H1 (cell line): ENCODE results near the gene UHRF1. TPM values are rescaled to one million over a fixed set of nuclear protein-coding genes. Genes with fewer than 3 reads are reported as not detected.

Experiments
- CTCF ChIA-PET: fragments of 300-600 bp; sonication (Branson Sonifier 250); formaldehyde crosslinking; loops from one replicate; lab custom pipeline; 2021; ENCODE audit not compliant: partially characterized antibody; lab: Charles Lee
- POLR2A ChIA-PET: fragments of 300-600 bp; sonication (Branson Sonifier 250); formaldehyde crosslinking; loops from one replicate; lab custom pipeline; 2021; ENCODE audit warnings: inconsistent platforms; ENCODE audit not compliant: partially characterized antibody; lab: Charles Lee
- DNase-seq, 2 experiments: peaks; one replicate each; pipeline versions ENCODE4 v3.0.0 to v3.0.0-alpha.2; 2010 to 2022; ENCODE audit warnings: low spot score in 2 of 2, low read depth in 1 of 2, mixed read lengths in 1 of 2
- FAIRE-seq: peaks from 2 replicates; lab custom pipeline; 2011; peaks lifted over from hg19 to GRCh38; lab: Jason Lieb, UNC
- H2AFZ ChIP-seq: 2 replicates; pipeline ENCODE4 v1.8.1; 2012; ENCODE audit warnings: low read length, inconsistent platforms
- H2AK5ac ChIP-seq: 2 replicates; pipeline ENCODE4 v1.6.1; 2013; ENCODE audit warnings: low read depth, low read length
- H2BK120ac ChIP-seq: replicated peaks from 2 replicates; pipeline ENCODE3; 2013; ENCODE audit warnings: low read depth, low read length, inconsistent platforms
- H2BK12ac ChIP-seq: 2 replicates; pipeline ENCODE4 v1.6.1; 2013; ENCODE audit warnings: low read depth, low read length
- H2BK15ac ChIP-seq: 2 replicates; pipeline ENCODE4 v1.6.1; 2013; ENCODE audit warnings: low read length
- H2BK20ac ChIP-seq: 2 replicates; pipeline ENCODE4 v1.6.1; 2013; ENCODE audit warnings: low read length
- H2BK5ac ChIP-seq: 2 replicates; pipeline ENCODE4 v1.6.1; 2013; ENCODE audit warnings: low read depth, low read length
- H3K14ac ChIP-seq: 2 replicates; pipeline ENCODE4 v1.6.1; 2013; ENCODE audit warnings: inconsistent platforms; ENCODE audit not compliant: insufficient read length
- H3K18ac ChIP-seq: 2 replicates; pipeline ENCODE4 v1.6.1; 2013; ENCODE audit warnings: low read length; ENCODE audit errors: extremely low read depth
- H3K23ac ChIP-seq: 2 replicates; pipeline ENCODE4 v1.6.1; 2013; ENCODE audit warnings: inconsistent platforms; ENCODE audit not compliant: insufficient read length
- H3K23me2 ChIP-seq: 2 replicates; pipeline ENCODE4 v1.6.1; 2013; ENCODE audit warnings: low read depth, low read length
- H3K27ac ChIP-seq: 2 replicates; pipeline ENCODE4 v1.6.1; 2011; ENCODE audit warnings: low read depth, low read length, inconsistent platforms
- H3K27me3 ChIP-seq, 4 experiments: replicated peaks in 1 of 4; 1 replicate in 1 of 4; 2 replicates in 3 of 4; pipeline versions ENCODE4 v1.6.1 to v1.8.1; 2011 to 2013; ENCODE audit warnings: low read length in 3 of 4, mild to moderate bottlenecking in 3 of 4, inconsistent platforms in 2 of 4, mixed read lengths in 2 of 4, moderate library complexity in 1 of 4; ENCODE audit not compliant: control insufficient read depth in 3 of 4, insufficient read depth in 3 of 4; ENCODE audit errors: extremely low read depth in 1 of 4
- H3K36me3 ChIP-seq, 4 experiments: 2 replicates each; pipeline versions ENCODE4 v1.6.1 to v1.8.1; 2011 to 2013; ENCODE audit warnings: mild to moderate bottlenecking in 4 of 4, low read length in 3 of 4, moderate library complexity in 2 of 4, control low read depth in 1 of 4, inconsistent platforms in 1 of 4; ENCODE audit not compliant: insufficient read depth in 4 of 4, control insufficient read depth in 2 of 4
- H3K4ac ChIP-seq: replicated peaks from 2 replicates; pipeline ENCODE3; 2013; ENCODE audit warnings: low read length, low read depth, mixed read lengths, inconsistent platforms; ENCODE audit not compliant: insufficient read length
- H3K4me1 ChIP-seq, 4 experiments: replicated peaks in 1 of 4; 1 replicate in 1 of 4; 2 replicates in 3 of 4; pipeline versions ENCODE4 v1.6.1 to v1.8.1; 2011 to 2013; ENCODE audit warnings: low read length in 3 of 4, inconsistent platforms in 2 of 4, mixed read lengths in 1 of 4; ENCODE audit not compliant: insufficient read depth in 4 of 4, control insufficient read depth in 3 of 4
- H3K4me2 ChIP-seq, 2 experiments: 2 replicates each; pipeline versions ENCODE4 v1.6.1 to v1.8.1; 2011 to 2013; ENCODE audit warnings: low read depth in 2 of 2, low read length in 2 of 2, control low read depth in 1 of 2, inconsistent platforms in 1 of 2, mild to moderate bottlenecking in 1 of 2; ENCODE audit not compliant: insufficient read depth in 1 of 2
- H3K4me3 ChIP-seq, 4 experiments: fragments of 200-600, 300-600 bp in 1 of 4; sonication (generic), shearing (Covaris generic), sonication (Bioruptor Twin) in 1 of 4; 2 replicates each; pipeline versions ENCODE4 v1.5.1 to v1.8.1; 2011 to 2016; ENCODE audit warnings: low read length in 4 of 4, low read depth in 3 of 4, control low read depth in 2 of 4, inconsistent platforms in 2 of 4, mild to moderate bottlenecking in 2 of 4, mixed read lengths in 1 of 4, moderate library complexity in 1 of 4; ENCODE audit not compliant: insufficient read depth in 2 of 4; ENCODE audit errors: extremely low read depth in 1 of 4
- H3K56ac ChIP-seq: replicated peaks from 2 replicates; pipeline ENCODE3; 2013; ENCODE audit warnings: low read depth, mild to moderate bottlenecking, mixed read lengths, low read length, inconsistent platforms; ENCODE audit not compliant: insufficient read length
- H3K79me1 ChIP-seq: 2 replicates; pipeline ENCODE4 v1.6.1; 2013; ENCODE audit warnings: low read depth, low read length, control low read depth
- H3K79me2 ChIP-seq, 2 experiments: 2 replicates each; pipeline versions ENCODE4 v1.6.1 to v1.8.1; 2012 to 2013; ENCODE audit warnings: low read length in 2 of 2, mild to moderate bottlenecking in 2 of 2, inconsistent platforms in 1 of 2; ENCODE audit not compliant: insufficient read depth in 2 of 2, control insufficient read depth in 1 of 2
- H3K9ac ChIP-seq, 4 experiments: replicated peaks in 1 of 4; 1 replicate in 1 of 4; 2 replicates in 3 of 4; pipeline versions ENCODE4 v1.6.1 to v1.8.1; 2011 to 2013; ENCODE audit warnings: low read depth in 3 of 4, low read length in 3 of 4, control low read depth in 2 of 4, mild to moderate bottlenecking in 2 of 4, moderate library complexity in 2 of 4, inconsistent platforms in 1 of 4; ENCODE audit errors: extremely low read depth in 1 of 4
- H3K9me3 ChIP-seq, 2 experiments: 2 replicates each; pipeline versions ENCODE4 v1.6.1 to v1.8.1; 2012 to 2013; ENCODE audit warnings: mild to moderate bottlenecking in 2 of 2, moderate library complexity in 2 of 2, control low read depth in 1 of 2, inconsistent platforms in 1 of 2, low read depth in 1 of 2, low read length in 1 of 2, mixed read lengths in 1 of 2; ENCODE audit not compliant: insufficient read depth in 2 of 2
- H4K20me1 ChIP-seq, 2 experiments: replicated peaks in 1 of 2; 2 replicates each; pipeline versions ENCODE3 to v1.8.1; 2011 to 2013; ENCODE audit warnings: inconsistent platforms in 2 of 2, low read length in 2 of 2, mild to moderate bottlenecking in 1 of 2; ENCODE audit not compliant: insufficient read depth in 2 of 2, control insufficient read depth in 1 of 2
- H4K5ac ChIP-seq: 2 replicates; pipeline ENCODE4 v1.6.1; 2013; ENCODE audit warnings: low read length, low read depth, mixed read lengths, inconsistent platforms; ENCODE audit not compliant: insufficient read length
- H4K8ac ChIP-seq: 2 replicates; pipeline ENCODE4 v1.8.0; 2013; ENCODE audit warnings: mild to moderate bottlenecking, moderate library complexity, low read length, inconsistent platforms; ENCODE audit not compliant: insufficient read depth; ENCODE audit errors: extremely low read depth
- H4K91ac ChIP-seq: replicated peaks from 2 replicates; pipeline ENCODE3; 2013; ENCODE audit warnings: low read length, mixed read lengths, inconsistent platforms; ENCODE audit not compliant: insufficient read length
- CREB1 ChIP-seq: IDR thresholded peaks from 2 replicates; pipeline ENCODE4 v1.6.1; 2012; ENCODE audit warnings: inconsistent platforms
- EGR1 ChIP-seq: IDR thresholded peaks from 2 replicates; pipeline ENCODE4 v1.6.1; 2011; ENCODE audit warnings: low read depth, low read length, borderline replicate concordance
- JUN ChIP-seq: IDR thresholded peaks from 2 replicates; pipeline ENCODE4 v1.6.1; 2011; ENCODE audit warnings: low read depth, mild to moderate bottlenecking, improper control_type of control experiment, low read length
- KDM1A ChIP-seq: fragments of 200-600, 300-600 bp; sonication (generic); IDR thresholded peaks from 2 replicates; pipeline ENCODE4 v1.7.1; 2016; ENCODE audit warnings: mild to moderate bottlenecking, low read length, borderline replicate concordance
- KDM5A ChIP-seq: fragments of 200-600 bp; IDR thresholded peaks from 2 replicates; pipeline ENCODE4 v1.7.1; 2012; ENCODE audit warnings: mild to moderate bottlenecking, low read length, inconsistent platforms, mixed read lengths
- PHF8 ChIP-seq: fragments of 200-600 bp; sonication (generic); conservative IDR thresholded peaks from 2 replicates; pipeline ENCODE4 v1.7.1; 2012; ENCODE audit warnings: low read depth, mild to moderate bottlenecking, inconsistent platforms, low read length, moderate library complexity
- POLR2A ChIP-seq, 2 experiments: IDR thresholded peaks; 1 replicate in 1 of 2; 2 replicates in 1 of 2; pipeline ENCODE4 v1.6.1; 2011; ENCODE audit warnings: low read depth in 2 of 2, low read length in 2 of 2, mild to moderate bottlenecking in 2 of 2; ENCODE audit errors: control extremely low read depth in 1 of 2
- SAP30 ChIP-seq: fragments of 300-600 bp; sonication (generic); IDR thresholded peaks from 2 replicates; pipeline ENCODE4 v1.7.1; 2012; ENCODE audit warnings: low read length, moderate library complexity, mild to moderate bottlenecking, inconsistent platforms; ENCODE audit not compliant: insufficient read depth, insufficient replicate concordance
- SP1 ChIP-seq: IDR thresholded peaks from 2 replicates; pipeline ENCODE4 v1.6.1; 2011; ENCODE audit warnings: low read depth, low read length
- SRF ChIP-seq: IDR thresholded peaks from 2 replicates; pipeline ENCODE4 v1.6.1; 2011; ENCODE audit warnings: mild to moderate bottlenecking, low read depth, low read length, moderate library complexity
- SUZ12 ChIP-seq: fragments of 200-600 bp; sonication (generic); IDR thresholded peaks from 2 replicates; pipeline ENCODE4 v1.6.1; 2012; ENCODE audit warnings: mild to moderate bottlenecking, inconsistent platforms, low read length, moderate library complexity, mixed read lengths
- TEAD4 ChIP-seq: IDR thresholded peaks from 2 replicates; pipeline ENCODE4 v1.6.1; 2012; ENCODE audit warnings: low read depth, low read length, inconsistent platforms, mixed read lengths
- WGBS, 2 experiments: shearing (Covaris generic) in 1 of 2; methylation state at CpG; one replicate each; pipeline versions ENCODE4 v1.1.6 to v1.1.7; 2013 to 2015; ENCODE audit warnings: low lambda C conversion rate in 2 of 2, mixed read lengths in 2 of 2, inconsistent platforms in 1 of 2, low coverage in 1 of 2, missing lambda C conversion rate in 1 of 2; ENCODE audit not compliant: insufficient replicate concordance in 2 of 2, insufficient coverage in 1 of 2, insufficient read length in 1 of 2; ENCODE audit errors: extremely low coverage in 1 of 2, missing lambda C conversion rate in 1 of 2; 5-methylcytosine and 5-hydroxymethylcytosine counted together
- polyA plus RNA-seq, 7 experiments: library from polyadenylated mRNA; depleted of rRNA in 3 of 7; stranded (reverse) in 5 of 7; unstranded in 2 of 7; fragments of >200 nt in 5 of 7; fragments of 200-250 nt in 2 of 7; gene quantifications; 1 replicate in 5 of 7; 2 replicates in 1 of 7; 4 replicates in 1 of 7; pipeline versions ENCODE4 v1.2.1 to v1.2.3, GENCODE V29; 2011 to 2013; ENCODE audit warnings: missing spikeins in 2 of 7, mixed read lengths in 2 of 7
- total RNA-seq: library from RNA; stranded (reverse); fragmentation: NEBNext Ultra II Directional; extraction: Animal tissue kit (Norgen Biotek cat#: 25700); gene quantifications from 2 replicates; pipeline ENCODE4 v1.2.1, GENCODE V29; 2021
- TF ChIP-seq, protein P1 (sequence below): IDR thresholded peaks from 2 replicates; pipeline ENCODE4 v1.6.1; 2011; ENCODE audit warnings: low read depth, mild to moderate bottlenecking, low read length; ENCODE audit not compliant: insufficient read depth
- TF ChIP-seq, protein P2 (sequence below): IDR thresholded peaks from 2 replicates; pipeline ENCODE4 v1.6.1; 2012; ENCODE audit warnings: inconsistent platforms

The UHRF1 gene
- total and polyA plus RNA-seq, 2 of the 8 experiments (the other 6 are each of a cell fraction or from before 2014, with no cell fraction given): 14.7 to 65.8 TPM

DNA sequence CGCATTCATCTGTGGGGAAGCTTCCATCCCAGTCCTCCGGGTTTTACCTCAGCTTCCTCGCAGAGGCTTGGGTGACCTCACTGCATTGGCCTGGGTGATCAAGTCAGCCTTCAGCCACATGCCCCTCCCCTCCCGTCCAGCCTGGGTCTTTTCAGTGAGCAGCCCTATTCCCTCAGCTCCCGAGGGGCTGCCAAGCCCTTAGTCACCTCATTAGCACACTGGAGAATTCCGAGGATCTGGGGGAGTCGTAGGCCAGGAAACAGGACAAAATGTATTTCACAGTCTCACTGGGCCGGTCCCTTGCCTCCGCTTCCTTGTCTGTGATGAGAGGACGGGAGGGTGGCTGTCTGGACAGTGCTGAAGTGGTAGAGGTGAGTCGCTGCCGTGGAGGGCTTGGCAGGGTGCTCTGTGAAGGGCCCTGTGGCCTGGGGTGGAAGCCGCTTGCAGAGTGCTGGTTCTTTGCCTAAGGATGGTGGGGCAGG lies 79.5 kb downstream of the UHRF1 start:
- H2BK12ac ChIP-seq: no peak overlapping the region; the same call in 1 of the 2 replicates
- TF ChIP-seq PHF8 (no peak), SRF (no peak), KDM1A (no peak), POLR2A (IDR thresholded peaks at IDR 0.05; ENCODE audit: control extremely low read depth in 1 of 2, low read depth in 2 of 2, low read length in 2 of 2) (no peak), CREB1 (no peak), EGR1 (no peak), SP1 (no peak), SAP30 (no peak), JUN (no peak), SUZ12 (no peak), TEAD4 (no peak), KDM5A (no peak)
- TF ChIP-seq, protein P1, sequence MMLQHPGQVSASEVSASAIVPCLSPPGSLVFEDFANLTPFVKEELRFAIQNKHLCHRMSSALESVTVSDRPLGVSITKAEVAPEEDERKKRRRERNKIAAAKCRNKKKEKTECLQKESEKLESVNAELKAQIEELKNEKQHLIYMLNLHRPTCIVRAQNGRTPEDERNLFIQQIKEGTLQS: no peak
- TF ChIP-seq, protein P2, sequence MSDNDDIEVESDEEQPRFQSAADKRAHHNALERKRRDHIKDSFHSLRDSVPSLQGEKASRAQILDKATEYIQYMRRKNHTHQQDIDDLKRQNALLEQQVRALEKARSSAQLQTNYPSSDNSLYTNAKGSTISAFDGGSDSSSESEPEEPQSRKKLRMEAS: no peak

More for the DNA sequence above, 79.5 kb downstream of the UHRF1 start:
- DNase-seq: no peak
- no peak overlapping the region for H2BK15ac ChIP-seq
- FAIRE-seq: no peak
- no peak overlapping the region for H3K4me2 ChIP-seq
- no peaks in the 10 kb centered on the region for H3K36me3 ChIP-seq
- H3K14ac ChIP-seq: no peak overlapping the region
- peaks cover 5% of the 10 kb centered on the region; the same call in 1 of the 2 replicates for H3K79me1 ChIP-seq
- H3K27me3 ChIP-seq: no peaks in the 10 kb centered on the region
- H4K20me1 ChIP-seq: peaks cover 19 to 20% of the 10 kb centered on the region in 2 experiments
- H2BK120ac ChIP-seq: no peak overlapping the region
- no peak overlapping the region for H2BK20ac ChIP-seq
- H3K4me3 ChIP-seq: no peak overlapping the region
- no peaks in the 10 kb centered on the region for H3K23me2 ChIP-seq
- H2BK5ac ChIP-seq: no peak overlapping the region
- H3K23ac ChIP-seq: no peak overlapping the region
- no peaks in the 10 kb centered on the region for H3K9me3 ChIP-seq
- H4K91ac ChIP-seq: no peak overlapping the region
- no peak overlapping the region for H3K9ac ChIP-seq
- no peak overlapping the region for H3K18ac ChIP-seq
- H3K4me1 ChIP-seq: peaks cover 0 to 2% (median 2%) of the 10 kb centered on the region in 4 experiments; a peak in 4 of 7 replicates
- no peak overlapping the region for H2AK5ac ChIP-seq
- peak overlapping the region; percentile 5; the same call in 1 of the 2 replicates for H3K27ac ChIP-seq
- H3K56ac ChIP-seq: no peak overlapping the region
- peaks cover 0 to 72% of the 10 kb centered on the region in 2 experiments; a peak in 2 of 4 replicates for H3K79me2 ChIP-seq
- H3K4ac ChIP-seq: no peak overlapping the region
- H4K5ac ChIP-seq: no peak overlapping the region
- ChIA-PET POLR2A (interaction anchor here (0.7 to 2.4 kb wide), 5 partner anchors 13 to 48 kb away, joined by 3 to 6 read pairs (median 3); no protein-coding TSS in a partner anchor), CTCF (interaction anchor here (0.7 to 4.6 kb wide), 11 partner anchors 8 to 137 kb away, joined by 3 to 32 read pairs (median 3); no protein-coding TSS in a partner anchor)
- 90% methylated on average over 13 of the region's 13 CpGs; no CpG with 5 or more reads in 1 of the 2 experiments for WGBS, 2 experiments
- H4K8ac ChIP-seq: peak overlapping the region; percentile 64
- H2AFZ ChIP-seq: no peak overlapping the region
